CD14-positive monocyte (primary cell): ENCODE measurements around the gene SLC26A6. TPM values are rescaled to one million over a fixed set of nuclear protein-coding genes. Genes with fewer than 3 reads are reported as not detected.

Experiments used
- DNase-seq, 3 donors: peaks; one replicate each; pipeline ENCODE4 v3.0.0-alpha.2; 2011 to 2022
- H2AFZ ChIP-seq: 2 replicates; pipeline ENCODE4 v1.6.0; 2012; ENCODE audit warnings: mild to moderate bottlenecking, low read depth, low read length, inconsistent platforms; ENCODE audit not compliant: insufficient read depth, poor library complexity, severe bottlenecking
- H3K27ac ChIP-seq, 2 donors: 1 replicate in 1 of 2; 2 replicates in 1 of 2; pipeline ENCODE4 v1.5.1; 2012 to 2013; ENCODE audit warnings: low read length in 2 of 2, control low read depth in 1 of 2, inconsistent platforms in 1 of 2, low read depth in 1 of 2, mild to moderate bottlenecking in 1 of 2
- H3K27me3 ChIP-seq, 2 donors: one replicate each; pipeline versions ENCODE4 v1.6.0 to v1.6.1; 2011 to 2013; ENCODE audit warnings: low read length in 2 of 2; ENCODE audit not compliant: control insufficient read depth in 2 of 2, insufficient read depth in 2 of 2
- H3K36me3 ChIP-seq, 2 donors: replicated peaks in 1 of 2; 1 replicate in 1 of 2; 2 replicates in 1 of 2; pipeline versions ENCODE4 v1.5.1 to v1.6.1; 2012 to 2013; ENCODE audit warnings: low read length in 2 of 2, control low read depth in 1 of 2, inconsistent platforms in 1 of 2, mild to moderate bottlenecking in 1 of 2; ENCODE audit not compliant: insufficient read depth in 2 of 2, control insufficient read depth in 1 of 2
- H3K4me1 ChIP-seq, 2 donors: 1 replicate in 1 of 2; 2 replicates in 1 of 2; pipeline versions ENCODE4 v1.5.1 to v1.6.1; 2012 to 2013; ENCODE audit warnings: low read length in 2 of 2, control low read depth in 1 of 2, inconsistent platforms in 1 of 2, mild to moderate bottlenecking in 1 of 2, moderate library complexity in 1 of 2; ENCODE audit not compliant: insufficient read depth in 2 of 2, control insufficient read depth in 1 of 2
- H3K4me2 ChIP-seq: replicated peaks from 2 replicates; pipeline ENCODE3; 2012; ENCODE audit warnings: low read length, moderate library complexity, mild to moderate bottlenecking; ENCODE audit not compliant: poor library complexity, severe bottlenecking; ENCODE audit errors: extremely low read depth
- H3K4me3 ChIP-seq, 3 experiments: fragments of 200-600 bp in 1 of 3; sonication (generic) in 1 of 3; replicated peaks in 1 of 3; 1 replicate in 2 of 3; 2 replicates in 1 of 3; pipeline ENCODE4 v1.5.1; 2011 to 2013; ENCODE audit warnings: low read length in 3 of 3, mild to moderate bottlenecking in 3 of 3, control low read depth in 2 of 3, low read depth in 2 of 3, inconsistent platforms in 1 of 3, moderate library complexity in 1 of 3
- H3K79me2 ChIP-seq: 2 replicates; pipeline ENCODE4 v1.6.0; 2012; ENCODE audit warnings: mild to moderate bottlenecking, control low read depth, inconsistent platforms, low read length, moderate library complexity; ENCODE audit not compliant: insufficient read depth
- H3K9ac ChIP-seq: 2 replicates; pipeline ENCODE4 v1.6.0; 2017; ENCODE audit warnings: low read length, mild to moderate bottlenecking; ENCODE audit not compliant: insufficient read depth, poor library complexity, severe bottlenecking
- H3K9me3 ChIP-seq, 2 donors: replicated peaks in 1 of 2; 1 replicate in 1 of 2; 2 replicates in 1 of 2; pipeline versions ENCODE4 v1.5.1 to v1.6.1; 2012 to 2013; ENCODE audit warnings: low read length in 2 of 2, control low read depth in 1 of 2; ENCODE audit not compliant: control insufficient read depth in 1 of 2, insufficient read depth in 1 of 2
- H4K20me1 ChIP-seq: 2 replicates; pipeline ENCODE4 v1.6.0; 2012; ENCODE audit warnings: mild to moderate bottlenecking, low read length, control low read depth, moderate library complexity; ENCODE audit not compliant: insufficient read depth
- H3K27ac Mint-ChIP-seq, 7 donors: one replicate each; pipeline ENCODE4 v1.8.0; 2020; ENCODE audit warnings: mild to moderate bottlenecking in 7 of 7, mixed read lengths in 7 of 7, moderate library complexity in 6 of 7, inconsistent platforms in 2 of 7
- H3K27me3 Mint-ChIP-seq, 3 donors: one replicate each; pipeline ENCODE4 v1.8.0; 2021 to 2022; ENCODE audit warnings: low read depth in 3 of 3, mild to moderate bottlenecking in 3 of 3, mixed read lengths in 3 of 3, moderate library complexity in 3 of 3, inconsistent platforms in 1 of 3
- H3K36me3 Mint-ChIP-seq, 2 donors: one replicate each; pipeline ENCODE4 v1.8.0; 2020; ENCODE audit warnings: mixed read lengths in 2 of 2, inconsistent platforms in 1 of 2, mild to moderate bottlenecking in 1 of 2
- H3K4me1 Mint-ChIP-seq: one replicate; pipeline ENCODE4 v1.8.0; 2020; ENCODE audit warnings: mild to moderate bottlenecking, mixed read lengths
- H3K4me3 Mint-ChIP-seq, 2 donors: one replicate each; pipeline ENCODE4 v1.8.0; 2020; ENCODE audit warnings: mild to moderate bottlenecking in 2 of 2, mixed read lengths in 2 of 2, moderate library complexity in 1 of 2
- H3K9me3 Mint-ChIP-seq, 7 donors: one replicate each; pipeline ENCODE4 v1.8.0; 2020 to 2022; ENCODE audit warnings: mixed read lengths in 7 of 7, mild to moderate bottlenecking in 6 of 7, moderate library complexity in 6 of 7, inconsistent platforms in 2 of 7
- WGBS: methylation state at CpG from one replicate; pipeline ENCODE4 v1.1.5; 2013; ENCODE audit warnings: missing lambda C conversion rate; ENCODE audit not compliant: insufficient coverage; 5-methylcytosine and 5-hydroxymethylcytosine counted together
- intact Hi-C, 2 donors: fragments of 100-400 bp; cut with micrococcal nuclease; formaldehyde crosslinking; loops; one replicate each; pipeline versions ENCODE4 v1.15.0 to v1.15.1; 2023
- polyA minus RNA-seq: library from RNA; depleted of rRNA, polyadenylated mRNA; stranded (reverse); fragments of >200 nt; gene quantifications from 2 replicates; pipeline ENCODE4 v1.2.3, GENCODE V29; 2012
- polyA plus RNA-seq, 3 donors: library from polyadenylated mRNA; depleted of rRNA in 1 of 3; unstranded in 2 of 3; stranded (reverse) in 1 of 3; fragments of 300-500 nt in 2 of 3; fragments of >200 nt in 1 of 3; fragmentation: Illumina TruSeq in 2 of 3; gene quantifications; 1 replicate in 2 of 3; 2 replicates in 1 of 3; pipeline ENCODE4 v1.2.3, GENCODE V29; 2012 to 2021
- total RNA-seq, 12 experiments: library from RNA in 1 of 12; stranded (reverse) in 1 of 12; fragments of 120-200 nt in 1 of 12; gene quantifications; one replicate each; pipeline ENCODE4 v1.2.4 and lab custom pipeline; 2013 to 2026; ENCODE audit warnings: mixed read lengths in 6 of 12, inconsistent platforms in 1 of 12
- TF ChIP-seq, protein P1 (sequence below): fragments of 200-600 bp; IDR thresholded peaks from one replicate; pipeline ENCODE4 v1.8.0; 2022; ENCODE audit warnings: antibody characterized with exemption, mild to moderate bottlenecking

The SLC26A6 gene, protein sequence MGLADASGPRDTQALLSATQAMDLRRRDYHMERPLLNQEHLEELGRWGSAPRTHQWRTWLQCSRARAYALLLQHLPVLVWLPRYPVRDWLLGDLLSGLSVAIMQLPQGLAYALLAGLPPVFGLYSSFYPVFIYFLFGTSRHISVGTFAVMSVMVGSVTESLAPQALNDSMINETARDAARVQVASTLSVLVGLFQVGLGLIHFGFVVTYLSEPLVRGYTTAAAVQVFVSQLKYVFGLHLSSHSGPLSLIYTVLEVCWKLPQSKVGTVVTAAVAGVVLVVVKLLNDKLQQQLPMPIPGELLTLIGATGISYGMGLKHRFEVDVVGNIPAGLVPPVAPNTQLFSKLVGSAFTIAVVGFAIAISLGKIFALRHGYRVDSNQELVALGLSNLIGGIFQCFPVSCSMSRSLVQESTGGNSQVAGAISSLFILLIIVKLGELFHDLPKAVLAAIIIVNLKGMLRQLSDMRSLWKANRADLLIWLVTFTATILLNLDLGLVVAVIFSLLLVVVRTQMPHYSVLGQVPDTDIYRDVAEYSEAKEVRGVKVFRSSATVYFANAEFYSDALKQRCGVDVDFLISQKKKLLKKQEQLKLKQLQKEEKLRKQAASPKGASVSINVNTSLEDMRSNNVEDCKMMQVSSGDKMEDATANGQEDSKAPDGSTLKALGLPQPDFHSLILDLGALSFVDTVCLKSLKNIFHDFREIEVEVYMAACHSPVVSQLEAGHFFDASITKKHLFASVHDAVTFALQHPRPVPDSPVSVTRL
- 27.1 TPM for total RNA-seq (2013)
- 10 to 100 TPM; 16.3 to 92.8 (median 20.4) TPM for polyA plus RNA-seq
- 27.4 and 30.2 TPM in 2 replicates for polyA minus RNA-seq
- total RNA-seq (lab: John Stamatoyannopoulos, UW): 7.7 to 57.3 (median 39.9) reads per million in 11 experiments

- H3K36me3 ChIP-seq: peaks cover 27 to 33% of the 10 kb centered on the region in 2 donors
- under 1% methylated on average over 65 of the region's 68 CpGs for WGBS
- H3K27ac ChIP-seq: peak within 1 kb of the TSS; percentile 31 to 78
- Mint-ChIP-seq H3K27ac (peak within 1 kb of the TSS; percentile 82 to 89 (median 84)), H3K36me3 (peaks cover 19 to 31% of the 10 kb centered on the region in 2 donors), H3K9me3 (no peaks in the 10 kb centered on the region), H3K4me3 (peak within 1 kb of the TSS; percentile 93), H3K27me3 (peaks cover 2 to 4% (median 2%) of the 10 kb centered on the region in 3 donors), H3K4me1 (peaks cover 23% of the 10 kb centered on the region)
- no peaks in the 10 kb centered on the region for H3K27me3 ChIP-seq
- H4K20me1 ChIP-seq: peaks cover 16% of the 10 kb centered on the region
- H3K9ac ChIP-seq: peak within 1 kb of the TSS; percentile 80
- no peaks in the 10 kb centered on the region for H3K9me3 ChIP-seq
- intact Hi-C loops: loop anchor here (2.0 to 10.0 kb wide), 2 partner anchors 71 to 171 kb away; a partner anchor contains a TSS
- TF ChIP-seq, protein P1, sequence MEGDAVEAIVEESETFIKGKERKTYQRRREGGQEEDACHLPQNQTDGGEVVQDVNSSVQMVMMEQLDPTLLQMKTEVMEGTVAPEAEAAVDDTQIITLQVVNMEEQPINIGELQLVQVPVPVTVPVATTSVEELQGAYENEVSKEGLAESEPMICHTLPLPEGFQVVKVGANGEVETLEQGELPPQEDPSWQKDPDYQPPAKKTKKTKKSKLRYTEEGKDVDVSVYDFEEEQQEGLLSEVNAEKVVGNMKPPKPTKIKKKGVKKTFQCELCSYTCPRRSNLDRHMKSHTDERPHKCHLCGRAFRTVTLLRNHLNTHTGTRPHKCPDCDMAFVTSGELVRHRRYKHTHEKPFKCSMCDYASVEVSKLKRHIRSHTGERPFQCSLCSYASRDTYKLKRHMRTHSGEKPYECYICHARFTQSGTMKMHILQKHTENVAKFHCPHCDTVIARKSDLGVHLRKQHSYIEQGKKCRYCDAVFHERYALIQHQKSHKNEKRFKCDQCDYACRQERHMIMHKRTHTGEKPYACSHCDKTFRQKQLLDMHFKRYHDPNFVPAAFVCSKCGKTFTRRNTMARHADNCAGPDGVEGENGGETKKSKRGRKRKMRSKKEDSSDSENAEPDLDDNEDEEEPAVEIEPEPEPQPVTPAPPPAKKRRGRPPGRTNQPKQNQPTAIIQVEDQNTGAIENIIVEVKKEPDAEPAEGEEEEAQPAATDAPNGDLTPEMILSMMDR: peak; percentile 75
- peaks cover 21 to 32% of the 10 kb centered on the region in 2 donors for H3K4me1 ChIP-seq
- H2AFZ ChIP-seq: peak within 1 kb of the TSS; percentile 96
- peak within 1 kb of the TSS; percentile 85 to 95 (median 89) for H3K4me3 ChIP-seq
- peak; percentile 93 to 95 (median 94) for DNase-seq
- H3K79me2 ChIP-seq: peaks cover 19% of the 10 kb centered on the region
- H3K4me2 ChIP-seq: peak within 1 kb of the TSS; percentile 93
Measured at GRCh38 chr3:48635222-48636021, at the start of gene SLC26A6. Gene SLC26A6 (minus strand): TSS chr3:48635461. CDS start chr3:48635393, 68 bp downstream.
